Transverse colon (tissue), 4 donors: ENCODE results near the gene BCKDK.

Experiments
- CTCF ChIP-seq, 5 experiments: fragments of 200-600 bp in 3 of 5; fragments of 450-650 bp in 2 of 5; sonication (generic) in 3 of 5; IDR thresholded peaks; 1 replicate in 2 of 5; 2 replicates in 3 of 5; pipeline ENCODE4 v1.5.1; 2016 to 2017; ENCODE audit warnings: antibody characterized with exemption in 5 of 5, inconsistent platforms in 3 of 5, mild to moderate bottlenecking in 2 of 5, moderate library complexity in 1 of 5
- EP300 ChIP-seq: sonication (generic); formaldehyde crosslinking; IDR thresholded peaks from one replicate; pipeline ENCODE4 v1.6.1; 2017; ENCODE audit warnings: antibody characterized with exemption, low read depth
- POLR2A ChIP-seq: fragments of 450-650 bp; IDR thresholded peaks from one replicate; pipeline ENCODE4 v1.6.1; 2016; ENCODE audit warnings: antibody characterized with exemption, mild to moderate bottlenecking, moderate library complexity
- POLR2AphosphoS5 ChIP-seq, 3 donors: sonication (generic); formaldehyde crosslinking; IDR thresholded peaks; one replicate each; pipeline ENCODE4 v1.6.1; 2016; ENCODE audit warnings: antibody characterized with exemption in 3 of 3

GRCh38 chr16:31072540-31073141, 35.5 kb upstream of the BCKDK start:
- no peak for TF ChIP-seq CTCF (IDR thresholded peaks at IDR 0.05)
- TF ChIP-seq POLR2AphosphoS5 (IDR thresholded peaks at IDR 0.05), result no peak
- no peak for TF ChIP-seq POLR2A
- no peak for TF ChIP-seq EP300
